Stimulated activated CD4-positive, alpha-beta T cell treated with anti-CD3 and anti-CD28 coated beads, Interleukin-12 subunit alpha, Interleukin-12 subunit beta, amount 100 ng/mL, for 24 hours (primary cell): ENCODE data around the gene SARDH.
A peak's percentile ranks its signal among the peaks of the same experiment; 100 is the strongest.

Source experiments
- DNase-seq, 2 experiments: peaks; one replicate each; pipeline ENCODE4 v3.0.0-alpha.2; 2020; ENCODE audit warnings: low read depth in 2 of 2

The SARDH gene

DNA sequence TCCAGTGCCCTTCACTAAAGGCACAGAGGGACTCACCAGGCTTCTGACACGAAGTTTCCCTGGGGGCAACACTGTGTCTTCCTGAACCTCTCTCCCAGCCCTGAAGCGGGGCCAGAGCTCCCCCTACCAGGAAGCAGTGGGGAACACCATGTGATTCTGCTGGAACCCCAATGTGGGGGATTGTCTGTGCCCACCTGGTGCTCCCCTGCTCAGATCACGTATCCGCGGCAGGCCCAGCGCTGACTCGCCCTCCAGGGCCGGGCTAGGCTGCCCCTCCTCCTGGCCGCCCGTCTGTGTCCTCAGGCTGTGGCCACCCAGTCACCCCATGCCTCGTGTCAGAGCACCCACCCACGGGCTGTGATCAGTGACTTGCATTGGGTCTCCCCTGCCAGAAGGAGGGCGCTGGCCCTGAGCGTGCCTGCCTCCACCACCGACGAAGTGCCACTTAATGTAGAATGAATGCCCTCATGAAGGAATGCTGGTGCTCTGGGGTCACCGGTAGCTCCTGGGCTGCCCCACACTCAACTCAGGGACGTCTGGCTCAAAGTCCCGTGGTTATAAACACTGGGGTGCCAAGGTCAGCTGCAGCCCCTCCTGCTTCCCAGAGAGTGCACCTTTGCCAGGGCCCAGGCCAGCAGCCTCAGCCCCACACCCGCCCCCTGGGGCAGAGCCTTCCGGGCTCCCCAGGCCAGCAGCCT is 22.1 kb downstream of the SARDH start:
- DNase-seq: peak in 1 of 2 experiments; percentile 14

DNA sequence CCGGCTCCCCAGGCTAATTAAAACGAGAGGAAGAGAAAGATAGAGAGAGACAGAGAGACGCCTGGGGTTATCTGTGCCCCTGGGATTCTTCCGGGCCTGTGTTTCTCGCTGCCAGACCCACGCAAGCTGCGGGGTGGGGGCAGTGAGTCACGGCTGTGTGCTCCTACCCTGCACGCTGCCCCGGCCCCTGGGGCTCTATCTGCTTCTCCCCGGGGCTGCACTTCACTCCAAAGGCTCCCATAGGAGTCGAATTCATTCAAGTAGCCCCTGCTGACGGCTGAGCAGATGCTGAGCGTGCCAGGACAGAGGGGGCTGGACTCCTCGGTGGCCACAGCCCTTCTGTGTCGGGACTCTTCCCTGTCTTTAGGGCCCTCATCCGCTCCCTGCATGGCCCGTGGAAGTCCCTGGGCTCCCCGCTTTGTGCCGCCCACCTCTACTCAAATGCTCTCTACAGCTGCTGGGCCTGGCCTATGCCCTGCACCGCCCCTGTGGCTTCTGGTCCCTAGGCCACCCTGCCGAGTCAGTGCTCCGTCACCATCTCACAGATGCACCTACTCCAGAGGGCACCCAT is 22.8 kb downstream of the SARDH start:
- DNase-seq: no peak

- DNase-seq: no peak
Observed at GRCh38 chr9:133714606-133715294, 23.4 kb downstream of the SARDH start.

DNA sequence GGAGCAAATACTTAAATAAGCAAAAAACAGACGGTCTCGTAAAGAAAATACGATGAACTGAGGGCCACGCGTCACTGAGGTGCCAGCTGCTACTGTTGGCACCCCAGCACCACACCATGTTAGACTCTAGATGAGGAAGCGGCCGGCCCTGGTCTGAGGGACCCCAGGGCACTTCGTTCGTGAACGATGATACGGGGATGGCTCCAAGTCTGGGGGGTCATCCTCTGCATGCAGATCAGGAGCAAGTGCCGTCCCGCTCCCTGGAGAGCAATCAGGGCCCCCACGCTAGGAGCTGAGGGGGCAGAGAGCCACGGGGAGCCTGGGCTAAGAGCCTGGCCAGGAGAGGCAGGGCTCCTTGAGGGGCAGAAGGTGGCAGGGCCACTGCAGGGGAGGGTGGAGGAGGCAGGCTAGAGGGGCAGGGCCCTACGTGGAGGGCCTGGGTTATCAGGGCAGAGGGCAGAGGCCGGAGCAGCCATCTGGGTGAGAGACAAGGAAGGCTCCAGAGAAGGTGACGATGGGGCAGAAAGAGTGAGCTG is 24.1 kb downstream of the SARDH start:
- no peak for DNase-seq

DNA sequence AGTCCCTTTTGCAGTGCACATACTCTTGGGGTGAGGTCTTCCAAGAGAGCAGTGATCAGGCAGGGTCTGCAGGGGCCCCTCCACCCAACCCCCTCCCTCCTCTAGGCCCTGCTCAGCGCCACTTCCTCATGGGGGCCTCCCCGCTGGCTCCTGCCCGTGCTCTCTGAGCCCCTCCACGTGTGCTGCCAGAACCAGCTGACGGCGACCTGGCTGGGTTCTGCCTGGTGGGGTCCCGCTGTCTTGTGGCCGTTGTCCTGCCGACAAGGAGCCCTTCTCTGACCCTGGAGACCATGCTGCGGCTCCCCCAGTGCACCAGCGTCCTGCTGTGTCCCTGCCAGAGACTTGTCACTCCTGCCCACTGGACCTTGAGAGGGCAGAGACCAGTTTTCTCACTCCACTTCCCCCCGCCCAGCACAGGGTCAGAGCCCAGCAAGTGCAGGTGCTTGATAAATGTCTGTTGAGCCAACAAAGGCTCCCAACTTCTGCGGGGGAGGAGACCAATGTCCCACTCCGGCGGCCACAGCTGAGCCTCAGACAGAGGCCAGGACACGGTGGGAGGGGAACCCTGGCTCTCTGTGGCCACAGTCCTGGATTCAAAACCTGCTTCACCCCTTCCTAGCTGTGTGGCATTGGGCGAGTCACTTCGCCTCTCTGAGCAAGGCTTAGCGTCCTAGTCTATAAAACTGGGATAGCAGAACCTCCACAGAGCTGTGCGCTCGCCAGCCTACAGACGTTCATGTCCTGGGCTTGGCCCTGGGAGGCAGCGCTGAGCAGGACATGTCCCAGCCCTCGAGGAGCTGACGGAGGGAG is 24.8 kb downstream of the SARDH start:
- DNase-seq: no peak

GRCh38 chr9:133712221-133713100 is 25.7 kb downstream of the SARDH start:
- no peak for DNase-seq

DNA sequence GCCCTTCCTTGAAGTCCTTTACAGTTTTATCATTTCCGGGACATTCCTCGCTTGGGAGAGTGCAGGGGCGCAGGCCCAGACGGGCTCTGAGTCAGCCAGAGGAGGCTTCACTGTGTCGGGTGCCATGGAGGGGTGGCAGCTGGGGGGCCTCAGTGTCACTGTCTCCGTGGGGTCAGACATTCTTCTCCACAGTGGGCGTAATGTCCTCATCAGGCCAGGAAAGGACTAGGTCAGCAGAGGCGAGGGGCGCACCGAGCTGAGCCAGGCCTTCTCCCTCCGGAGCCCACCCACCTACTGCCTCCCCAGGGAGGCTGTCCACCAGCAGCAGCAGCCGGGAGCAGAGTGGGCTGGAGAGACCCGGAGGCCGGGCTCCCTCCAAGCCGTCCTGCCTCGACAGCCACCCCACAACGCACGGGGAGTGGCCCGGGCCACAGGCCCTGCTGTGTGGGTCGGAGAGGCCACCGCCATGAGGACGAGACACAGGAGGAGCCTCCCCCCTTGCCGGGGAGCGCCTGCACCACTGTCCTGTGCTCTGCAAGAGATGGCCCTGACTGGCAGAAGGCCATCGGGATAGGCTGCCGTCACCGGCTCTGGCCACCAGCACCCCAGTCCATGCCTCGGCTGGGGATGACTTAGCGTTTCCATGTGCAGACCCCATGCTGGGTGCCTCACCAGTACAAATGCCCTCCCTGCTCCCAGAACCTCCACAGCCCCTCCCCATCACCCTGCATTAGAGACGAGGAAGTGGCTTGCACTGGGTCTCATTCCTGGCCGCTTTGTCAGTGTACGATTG is 26.5 kb downstream of the SARDH start:
- DNase-seq: no peak

- DNase-seq: no peak
Observed at GRCh38 chr9:133710661-133711427, 27.3 kb downstream of the SARDH start.

DNA sequence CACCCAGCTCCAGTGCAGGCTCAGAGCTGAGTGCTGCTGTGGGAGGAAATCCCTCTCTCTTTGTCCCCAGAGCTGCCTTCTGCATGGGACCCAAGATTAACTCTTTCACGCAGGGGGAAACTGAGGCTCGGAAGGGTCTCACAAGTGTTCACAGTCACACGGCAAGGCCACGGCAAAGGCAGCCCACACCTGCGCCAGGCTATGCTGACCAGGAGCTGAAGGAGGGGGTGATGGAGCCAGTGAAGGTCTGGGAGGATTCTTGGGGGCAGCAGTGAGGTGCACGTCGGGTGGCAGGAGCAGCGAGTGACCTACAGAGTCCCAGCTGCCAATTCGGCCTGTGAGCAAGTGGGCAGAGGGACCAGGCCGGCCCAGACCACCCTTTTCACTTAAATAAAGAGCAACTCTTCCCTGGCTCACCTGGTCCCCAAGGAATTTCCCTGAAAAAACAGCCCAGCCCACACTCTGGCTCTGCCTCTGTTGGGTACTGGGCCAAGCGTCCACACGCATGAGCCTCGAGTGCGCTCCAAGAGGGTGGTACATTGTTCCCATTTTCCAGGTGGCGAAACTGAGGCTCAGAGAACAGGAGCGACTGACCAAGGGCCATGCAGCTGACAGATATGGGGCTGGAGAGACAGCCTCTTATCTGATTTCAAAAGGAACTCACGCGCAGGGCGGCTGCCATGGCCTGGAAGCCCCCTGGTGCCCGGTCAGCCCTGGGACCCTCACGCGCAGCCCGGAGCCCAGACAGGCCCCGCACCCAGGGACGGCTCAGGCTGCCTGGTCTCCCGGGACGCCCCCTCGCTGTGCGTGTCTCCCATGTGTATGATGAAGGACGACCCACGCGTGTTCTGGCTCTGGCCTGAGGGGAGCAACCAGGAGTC is 28.2 kb downstream of the SARDH start:
- no peak for DNase-seq

- no peak for DNase-seq
Observed at GRCh38 chr9:133709015-133709611, 29.0 kb downstream of the SARDH start.

DNA sequence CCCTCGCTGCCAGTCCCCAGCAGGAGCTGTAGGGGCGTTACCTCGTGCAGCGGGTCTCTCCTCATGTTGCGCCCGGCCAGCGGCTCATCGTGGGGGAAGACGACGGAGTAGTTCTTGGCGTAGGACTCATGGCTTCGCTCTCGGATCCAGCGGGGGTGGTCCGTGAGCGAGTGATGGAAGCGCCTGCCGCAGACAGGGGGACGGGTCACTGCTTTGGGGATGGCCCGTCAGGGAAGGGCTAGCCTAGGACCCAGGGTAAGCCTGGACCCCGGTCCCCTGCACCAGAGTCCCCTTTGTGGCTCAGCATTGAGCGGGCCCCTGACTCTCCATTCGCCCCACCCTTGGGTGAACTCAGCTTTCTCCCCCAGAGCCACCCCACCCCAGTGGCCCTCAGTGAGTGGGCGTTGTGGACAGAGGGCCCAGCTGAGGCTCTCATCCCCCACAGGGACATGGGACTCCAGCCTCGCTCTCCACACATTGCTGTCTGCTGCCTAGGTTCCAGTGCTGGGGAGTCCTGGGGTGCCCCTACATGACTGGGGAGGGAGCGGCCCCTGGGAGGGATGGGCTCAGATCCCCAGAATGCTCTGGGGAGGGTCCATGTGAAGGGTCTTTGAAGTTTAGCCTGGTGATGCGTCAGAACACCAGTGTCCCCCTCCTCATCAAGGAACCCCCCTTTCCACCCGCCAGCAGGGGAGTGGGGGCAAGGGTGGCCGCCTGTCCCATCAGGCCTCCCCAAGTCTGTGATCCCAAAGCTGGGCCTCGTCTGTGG is 29.7 kb downstream of the SARDH start:
- no peak for DNase-seq

- no peak for DNase-seq
Observed at GRCh38 chr9:133707763-133708245, 30.3 kb downstream of the SARDH start.

DNA sequence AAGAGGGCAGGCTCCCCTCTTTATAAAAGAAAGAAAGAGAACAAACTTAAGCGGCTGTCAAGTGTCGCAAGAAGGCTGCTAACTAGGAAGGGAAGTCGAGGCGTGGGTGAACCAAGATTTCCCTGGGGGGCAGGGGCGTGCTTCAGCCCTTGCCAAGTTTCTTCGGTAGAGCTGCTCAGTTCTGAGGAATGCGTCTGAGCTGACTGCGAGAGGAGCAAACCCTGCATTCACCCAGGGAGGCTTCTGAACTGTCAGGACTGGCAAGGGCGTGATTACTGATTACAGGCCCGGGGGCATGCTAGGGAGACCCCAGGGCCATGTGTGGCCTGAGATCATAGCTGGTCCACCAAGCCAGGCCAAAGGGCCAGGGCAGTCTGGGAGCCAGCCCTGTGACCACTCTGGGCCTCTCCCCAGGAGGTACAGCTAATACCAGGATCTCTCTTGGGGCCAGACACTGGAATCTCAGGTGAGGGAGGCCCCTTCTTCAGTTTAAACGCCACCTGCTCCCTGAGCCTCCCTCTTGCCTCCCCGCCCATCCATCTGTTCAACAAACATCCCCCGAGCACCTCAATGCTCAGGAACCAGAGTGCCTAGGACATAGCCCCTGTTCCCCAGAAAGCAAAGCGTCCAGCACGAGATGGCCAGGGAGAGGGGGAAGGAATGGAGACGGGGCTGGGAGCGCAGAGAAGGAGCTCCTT is 30.9 kb downstream of the SARDH start:
- DNase-seq: no peak

GRCh38 chr9:133706307-133707050 is 31.7 kb downstream of the SARDH start:
- no peak for DNase-seq

GRCh38 chr9:133705576-133705975 is 32.6 kb downstream of the SARDH start:
- no peak for DNase-seq

- DNase-seq: no peak
Observed at GRCh38 chr9:133704711-133705181, 33.4 kb downstream of the SARDH start.
